Renal cortex interstitium (tissue), 11 donors: Measurements from ENCODE around the gene ATP6V1A. TPM values are rescaled to one million over a fixed set of nuclear protein-coding genes. Genes with fewer than 3 reads are reported as not detected.

Experiments used
- DNase-seq, 11 donors: peaks; one replicate each; pipeline ENCODE4 v3.0.0-alpha.2; 2013; ENCODE audit warnings: low read depth in 9 of 11, low spot score in 4 of 11; ENCODE audit errors: extremely low read depth in 1 of 11
- polyA plus RNA-seq, 3 donors: library from polyadenylated mRNA; unstranded; fragments of 120-200 nt; gene quantifications; one replicate each; pipeline ENCODE4 v1.2.1, GENCODE V29; 2013; ENCODE audit not compliant: insufficient read length in 3 of 3

The ATP6V1A gene
- polyA plus RNA-seq, 3 donors, result 82.2 to 97.0 (median 91.5) TPM

GRCh38 chr3:113791381-113791780 lies 44.5 kb downstream of the ATP6V1A start:
- DNase-seq, result no peak

- no peak for DNase-seq
Measured at GRCh38 chr3:113794526-113794925, 47.7 kb downstream of the ATP6V1A start.

- DNase-seq, result no peak
Measured at GRCh38 chr3:113795693-113796092, 48.9 kb downstream of the ATP6V1A start.

- no peak for DNase-seq
Measured at GRCh38 chr3:113802795-113803455, 56.1 kb downstream of the ATP6V1A start.

GRCh38 chr3:113804661-113805060 lies 57.8 kb downstream of the ATP6V1A start:
- DNase-seq, result peak in 2 of 11 donors; percentile 16 to 20

GRCh38 chr3:113805249-113805648 lies 58.4 kb downstream of the ATP6V1A start:
- DNase-seq, result no peak

GRCh38 chr3:113812854-113813253 lies 66.0 kb downstream of the ATP6V1A start:
- DNase-seq, result no peak

- DNase-seq, result no peak
Measured at GRCh38 chr3:113819866-113820265, 73.0 kb downstream of the ATP6V1A start.

- no peak for DNase-seq
Measured at GRCh38 chr3:113825090-113825489, 78.3 kb downstream of the ATP6V1A start.

GRCh38 chr3:113828600-113828999 lies 81.8 kb downstream of the ATP6V1A start:
- no peak for DNase-seq

- DNase-seq, result no peak
Measured at GRCh38 chr3:113829576-113830354, 82.9 kb downstream of the ATP6V1A start.

GRCh38 chr3:113831103-113831355 lies 84.2 kb downstream of the ATP6V1A start:
- no peak for DNase-seq

- no peak for DNase-seq
Measured at GRCh38 chr3:113832477-113833164, 85.8 kb downstream of the ATP6V1A start.

GRCh38 chr3:113834983-113835382 lies 88.1 kb downstream of the ATP6V1A start:
- no peak for DNase-seq

- peak; percentile 60 to 88 (median 85) for DNase-seq
Measured at GRCh38 chr3:113838631-113839209, 91.9 kb downstream of the ATP6V1A start, which contains the start of gene GRAMD1C. Gene GRAMD1C, plus strand, starts transcription at chr3:113838788. Its CDS starts 122 bp downstream, at chr3:113838910.

GRCh38 chr3:113839551-113839950 lies 92.7 kb downstream of the ATP6V1A start:
- no peak for DNase-seq

- peak in 8 of 11 donors; percentile 9 to 54 (median 28) for DNase-seq
Measured at GRCh38 chr3:113844622-113845222, 97.9 kb downstream of the ATP6V1A start.

GRCh38 chr3:113847247-113847646 lies 100.4 kb downstream of the ATP6V1A start:
- no peak for DNase-seq

GRCh38 chr3:113847664-113848461 lies 101.0 kb downstream of the ATP6V1A start:
- no peak for DNase-seq
